Middle frontal gyrus (tissue), 1 donor: ENCODE data around the gene PNPLA6.
"Not testable (repeated sequence)": the region's sequence is repeated elsewhere in the genome, so short reads cannot be mapped to it uniquely, and the experiment has no call there.

Experiments
- DNase-seq: peaks from one replicate; pipeline ENCODE4 v3.0.0-alpha.2; 2015; ENCODE audit warnings: low spot score; ENCODE audit errors: extremely low spot score

The PNPLA6 gene

GRCh38 chr19:7529610-7530490 lies 5.7 kb upstream of the PNPLA6 start:
- no peak for DNase-seq

- no peak for DNase-seq
These were observed 2.1 kb upstream of the PNPLA6 start for GRCh38 chr19:7533281-7533885.

- DNase-seq = peak; percentile 65
These were observed 1.5 kb upstream of the PNPLA6 start for GRCh38 chr19:7533925-7534480.

- DNase-seq = peak; percentile 74
These were observed 928 bp upstream of the PNPLA6 start for GRCh38 chr19:7534531-7535046.

GRCh38 chr19:7535998-7536695 lies 630 bp downstream of the PNPLA6 start:
- DNase-seq = no peak

- not testable (repeated sequence) for DNase-seq
These were observed 3.5 kb downstream of the PNPLA6 start for GRCh38 chr19:7538990-7539389.

GRCh38 chr19:7539827-7540425 lies 4.4 kb downstream of the PNPLA6 start:
- DNase-seq = no peak

GRCh38 chr19:7540761-7541474 lies 5.4 kb downstream of the PNPLA6 start:
- no peak for DNase-seq

GRCh38 chr19:7541475-7541824 lies 5.9 kb downstream of the PNPLA6 start:
- no peak for DNase-seq

GRCh38 chr19:7541828-7542443 lies 6.4 kb downstream of the PNPLA6 start:
- no peak for DNase-seq

GRCh38 chr19:7542556-7543348 lies 7.2 kb downstream of the PNPLA6 start:
- DNase-seq = no peak

GRCh38 chr19:7544626-7545025 lies 9.1 kb downstream of the PNPLA6 start:
- DNase-seq = no peak

- no peak for DNase-seq
These were observed 9.8 kb downstream of the PNPLA6 start for GRCh38 chr19:7545300-7545699.

GRCh38 chr19:7545904-7546303 lies 10.4 kb downstream of the PNPLA6 start:
- no peak for DNase-seq

GRCh38 chr19:7547159-7547558 lies 11.6 kb downstream of the PNPLA6 start:
- DNase-seq = no peak

GRCh38 chr19:7549429-7550148 lies 14.1 kb downstream of the PNPLA6 start:
- DNase-seq = no peak

- DNase-seq = no peak
These were observed 14.8 kb downstream of the PNPLA6 start for GRCh38 chr19:7550169-7550770.

- peak; percentile 62 for DNase-seq
These were observed 15.7 kb downstream of the PNPLA6 start for GRCh38 chr19:7550987-7551761.
